Kidney epithelial cell (primary cell): ENCODE results near the gene STPG1. TPM values are rescaled to one million over a fixed set of nuclear protein-coding genes. Genes with fewer than 3 reads are reported as not detected.

ENCODE experiments used
- DNase-seq: peaks from one replicate; pipeline ENCODE4 v3.0.0-alpha.2; 2010; ENCODE audit warnings: low read depth
- H3K27me3 ChIP-seq: 2 replicates; pipeline ENCODE4 v1.6.0; 2011; ENCODE audit warnings: low read length; ENCODE audit not compliant: control insufficient read depth, insufficient read depth
- H3K36me3 ChIP-seq: 2 replicates; pipeline ENCODE4 v1.5.1; 2011; ENCODE audit warnings: low read length; ENCODE audit not compliant: control insufficient read depth, insufficient read depth
- H3K4me3 ChIP-seq: 2 replicates; pipeline ENCODE4 v1.5.1; 2011; ENCODE audit warnings: low read depth, mild to moderate bottlenecking, control low read depth, low read length
- CTCF ChIP-seq: IDR thresholded peaks from 2 replicates; pipeline ENCODE4 v1.5.1; 2011; ENCODE audit warnings: mild to moderate bottlenecking, moderate library complexity, low read length, control low read depth, inconsistent platforms; ENCODE audit not compliant: insufficient read depth, poor library complexity, severe bottlenecking
- total RNA-seq: library from RNA; depleted of rRNA; stranded (reverse); fragments of >200 nt; gene quantifications from 2 replicates; pipeline ENCODE4 v1.2.3, GENCODE V29; 2015

STPG1 gene
- total RNA-seq, 1 donor from 2014 or later = 7.5 TPM

- H3K36me3 ChIP-seq = no peaks in the 10 kb centered on the region
- peaks cover 13% of the 10 kb centered on the region for H3K27me3 ChIP-seq
- no peak for DNase-seq
- H3K4me3 ChIP-seq = no peak overlapping the region
- TF ChIP-seq CTCF = no peak
Measured at GRCh38 chr1:24347159-24347934, 66.2 kb downstream of the STPG1 start.

- Histone ChIP-seq H3K27me3 (peaks cover 15% of the 10 kb centered on the region), H3K4me3 (no peak overlapping the region), H3K36me3 (no peaks in the 10 kb centered on the region)
- DNase-seq = no peak
- TF ChIP-seq CTCF = no peak
Measured at GRCh38 chr1:24345334-24345733, 68.2 kb downstream of the STPG1 start.

GRCh38 chr1:24344090-24344742 lies 69.4 kb downstream of the STPG1 start:
- Histone ChIP-seq H3K27me3 (peaks cover 16% of the 10 kb centered on the region), H3K36me3 (no peaks in the 10 kb centered on the region), H3K4me3 (no peak overlapping the region)
- no peak for TF ChIP-seq CTCF
- no peak for DNase-seq

GRCh38 chr1:24343412-24344089 lies 70.0 kb downstream of the STPG1 start:
- TF ChIP-seq CTCF = no peak
- H3K4me3 ChIP-seq = no peak overlapping the region
- H3K36me3 ChIP-seq = no peaks in the 10 kb centered on the region

GRCh38 chr1:24341260-24341659 lies 72.3 kb downstream of the STPG1 start:
- TF ChIP-seq CTCF = no peak
- Histone ChIP-seq H3K4me3 (no peak overlapping the region), H3K36me3 (no peaks in the 10 kb centered on the region), H3K27me3 (peaks cover 12% of the 10 kb centered on the region)
- DNase-seq = no peak

More at GRCh38 chr1:24343412-24344089, 70.0 kb downstream of the STPG1 start:
- H3K27me3 ChIP-seq = peaks cover 16% of the 10 kb centered on the region
- DNase-seq = no peak
